Measurements from ENCODE around the gene GRIN2D. TPM values are rescaled to one million over a fixed set of nuclear protein-coding genes. Genes with fewer than 3 reads are reported as not detected.

Gene GRIN2D
- total and polyA plus RNA-seq, 4 donors = 2.6 to 32.0 (median 18.6) TPM

DNA sequence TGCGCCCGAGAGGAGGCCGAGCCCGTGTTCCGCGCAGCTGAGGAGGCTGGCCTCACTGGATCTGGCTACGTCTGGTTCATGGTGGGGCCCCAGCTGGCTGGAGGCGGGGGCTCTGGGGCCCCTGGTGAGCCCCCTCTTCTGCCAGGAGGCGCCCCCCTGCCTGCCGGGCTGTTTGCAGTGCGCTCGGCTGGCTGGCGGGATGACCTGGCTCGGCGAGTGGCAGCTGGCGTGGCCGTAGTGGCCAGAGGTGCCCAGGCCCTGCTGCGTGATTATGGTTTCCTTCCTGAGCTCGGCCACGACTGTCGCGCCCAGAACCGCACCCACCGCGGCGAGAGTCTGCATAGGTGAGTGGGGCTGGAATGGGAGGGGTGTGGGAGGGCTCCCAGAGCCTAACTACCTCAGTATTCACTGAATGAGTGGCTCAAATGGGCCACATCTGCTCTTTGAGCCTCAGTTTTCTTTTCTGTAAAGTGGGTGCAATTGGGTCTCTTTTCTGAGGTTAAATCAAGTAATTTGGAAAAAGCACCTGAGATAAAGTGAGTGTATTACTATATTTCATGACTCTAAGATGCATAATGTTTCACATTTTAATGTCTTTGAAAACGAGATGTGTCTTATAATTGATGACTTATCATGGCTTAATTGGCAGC lies 11.7 kb downstream of the GRIN2D start:
- Histone ChIP-seq H3K27ac (ENCODE audit: low read depth, low read length) (no peak overlapping the region), H3K9me3 (ENCODE audit: control insufficient read depth, insufficient read depth, low read length) (no peaks in the 10 kb centered on the region), H3K36me3 (ENCODE audit: control insufficient read depth, insufficient read depth, low read length) (peaks cover 10% of the 10 kb centered on the region), H3K4me3 (ENCODE audit: low read depth, low read length) (no peak overlapping the region), H3K27me3 (ENCODE audit: control insufficient read depth, insufficient read depth, low read length) (no peaks in the 10 kb centered on the region), H3K4me1 (ENCODE audit: control insufficient read depth, insufficient read depth, low read length) (peaks cover 6% of the 10 kb centered on the region)
- WGBS (ENCODE audit: insufficient coverage) = 92% methylated on average over 22 of the region's 27 CpGs
- DNase-seq (ENCODE audit: low read depth in 4 of 6, low spot score in 6 of 6) = no peak

DNA sequence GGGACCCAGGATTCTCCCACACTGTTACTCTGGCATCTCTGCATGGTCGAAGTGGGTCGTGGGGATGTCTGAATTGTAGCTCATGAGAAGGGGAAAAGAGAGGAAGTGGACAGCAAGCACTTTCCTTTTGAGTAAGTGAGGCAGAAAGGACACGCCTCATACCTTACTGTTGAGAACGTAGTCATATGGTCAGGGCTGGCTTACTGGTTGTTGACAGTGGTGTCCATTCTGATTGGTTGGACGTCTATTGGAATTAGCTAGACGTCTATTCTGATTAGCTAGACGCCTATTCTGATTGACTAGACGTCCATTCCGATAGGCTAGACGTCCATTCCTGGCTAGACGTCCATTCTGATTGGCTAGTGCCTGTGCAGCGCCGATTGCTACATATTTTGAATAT lies 12.4 kb downstream of the GRIN2D start:
- no peak overlapping the region for H3K4me3 ChIP-seq (ENCODE audit: low read depth, low read length)
- WGBS (ENCODE audit: insufficient coverage) = 87% methylated on average over 13 of the region's 13 CpGs
- DNase-seq (ENCODE audit: low read depth in 4 of 6, low spot score in 6 of 6) = no peak
- H3K9me3 ChIP-seq (ENCODE audit: control insufficient read depth, insufficient read depth, low read length) = no peaks in the 10 kb centered on the region
- peaks cover under 1% of the 10 kb centered on the region for H3K4me1 ChIP-seq (ENCODE audit: control insufficient read depth, insufficient read depth, low read length)
- no peaks in the 10 kb centered on the region for H3K27me3 ChIP-seq (ENCODE audit: control insufficient read depth, insufficient read depth, low read length)
- no peak overlapping the region for H3K27ac ChIP-seq (ENCODE audit: low read depth, low read length)
- H3K36me3 ChIP-seq (ENCODE audit: control insufficient read depth, insufficient read depth, low read length) = peaks cover 8% of the 10 kb centered on the region

DNA sequence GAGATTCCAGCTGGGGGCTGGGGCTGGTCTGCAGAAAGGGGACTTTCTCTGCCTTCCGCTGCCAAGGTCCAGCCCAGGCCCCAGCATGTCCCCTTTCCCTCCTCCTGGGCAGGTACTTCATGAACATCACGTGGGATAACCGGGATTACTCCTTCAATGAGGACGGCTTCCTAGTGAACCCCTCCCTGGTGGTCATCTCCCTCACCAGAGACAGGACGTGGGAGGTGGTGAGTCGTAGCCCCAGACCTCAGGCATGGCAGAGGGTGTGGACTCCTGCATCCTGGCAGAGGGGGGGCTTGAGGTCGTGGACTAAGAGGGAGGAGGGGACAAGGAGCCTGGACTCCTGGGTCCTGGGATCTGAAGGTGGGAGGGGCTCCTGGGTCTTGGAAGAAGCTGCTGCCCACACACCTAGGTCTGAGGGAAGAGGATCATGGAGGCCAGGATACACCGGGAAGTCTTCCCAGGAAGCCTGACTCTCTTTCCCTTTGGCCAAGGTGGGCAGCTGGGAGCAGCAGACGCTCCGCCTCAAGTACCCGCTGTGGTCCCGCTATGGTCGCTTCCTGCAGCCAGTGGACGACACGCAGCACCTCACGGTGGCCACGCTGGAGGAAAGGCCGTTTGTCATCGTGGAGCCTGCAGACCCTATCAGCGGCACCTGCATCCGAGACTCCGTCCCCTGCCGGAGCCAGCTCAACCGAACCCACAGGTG lies 20.6 kb downstream of the GRIN2D start:
- Histone ChIP-seq H3K4me1 (ENCODE audit: control insufficient read depth, insufficient read depth, low read length) (peaks cover 7% of the 10 kb centered on the region), H3K27ac (ENCODE audit: low read depth, low read length) (no peak overlapping the region), H3K9me3 (ENCODE audit: control insufficient read depth, insufficient read depth, low read length) (no peaks in the 10 kb centered on the region), H3K36me3 (ENCODE audit: control insufficient read depth, insufficient read depth, low read length) (peaks cover 25% of the 10 kb centered on the region), H3K27me3 (ENCODE audit: control insufficient read depth, insufficient read depth, low read length) (peaks cover 6% of the 10 kb centered on the region), H3K4me3 (ENCODE audit: low read depth, low read length) (no peak overlapping the region)
- DNase-seq (ENCODE audit: low read depth in 4 of 6, low spot score in 6 of 6) = no peak
- 45% methylated on average over 21 of the region's 24 CpGs for WGBS (ENCODE audit: insufficient coverage)

DNA sequence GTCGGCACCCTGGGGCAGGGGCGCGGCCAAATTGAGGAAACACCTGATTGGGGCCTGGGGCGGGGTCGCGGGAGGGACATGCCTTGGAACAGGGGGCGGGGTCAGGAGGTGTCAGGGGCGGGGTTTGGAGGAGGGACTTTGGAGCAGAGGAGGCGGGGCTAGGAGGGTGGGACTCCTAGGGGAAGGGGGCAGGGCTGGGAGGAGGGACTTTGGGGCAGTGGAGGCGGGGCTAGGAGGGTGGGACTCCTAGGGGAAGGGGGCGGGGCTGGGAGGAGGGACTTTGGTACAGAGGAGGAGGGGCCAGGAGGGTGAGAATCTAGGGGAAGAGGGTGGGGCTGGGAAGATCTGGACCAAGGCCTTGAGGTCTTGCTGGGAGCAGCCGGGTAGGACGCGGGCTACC lies 21.9 kb downstream of the GRIN2D start:
- Histone ChIP-seq H3K27ac (ENCODE audit: low read depth, low read length) (no peak overlapping the region), H3K9me3 (ENCODE audit: control insufficient read depth, insufficient read depth, low read length) (no peaks in the 10 kb centered on the region), H3K4me1 (ENCODE audit: control insufficient read depth, insufficient read depth, low read length) (peaks cover 7% of the 10 kb centered on the region), H3K27me3 (ENCODE audit: control insufficient read depth, insufficient read depth, low read length) (peaks cover 6% of the 10 kb centered on the region), H3K4me3 (ENCODE audit: low read depth, low read length) (no peak overlapping the region), H3K36me3 (ENCODE audit: control insufficient read depth, insufficient read depth, low read length) (peaks cover 36% of the 10 kb centered on the region)
- peak in 2 of 6 donors; percentile 38 to 52 for DNase-seq (ENCODE audit: low read depth in 4 of 6, low spot score in 6 of 6)
- WGBS (ENCODE audit: insufficient coverage) = 31% methylated on average over 12 of the region's 14 CpGs

DNA sequence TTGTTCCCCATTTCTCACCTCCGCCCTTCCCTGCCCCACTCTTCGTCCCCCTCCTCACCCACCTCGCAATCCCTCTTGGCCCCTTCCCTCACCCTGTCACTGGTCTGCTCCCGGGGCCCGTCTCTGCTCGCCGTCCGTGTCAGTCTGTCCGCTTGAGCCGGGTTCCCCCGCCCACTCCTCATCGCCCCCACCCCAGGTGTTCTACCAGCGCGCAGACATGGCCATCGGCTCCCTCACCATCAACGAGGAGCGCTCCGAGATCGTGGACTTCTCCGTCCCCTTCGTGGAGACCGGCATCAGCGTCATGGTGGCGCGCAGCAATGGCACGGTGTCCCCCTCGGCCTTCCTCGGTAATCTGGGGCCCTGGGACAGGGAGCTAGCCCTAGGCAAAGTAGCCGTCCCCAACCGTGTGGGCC lies 22.3 kb downstream of the GRIN2D start:
- H3K27me3 ChIP-seq (ENCODE audit: control insufficient read depth, insufficient read depth, low read length) = peaks cover 6% of the 10 kb centered on the region
- H3K36me3 ChIP-seq (ENCODE audit: control insufficient read depth, insufficient read depth, low read length) = peaks cover 37% of the 10 kb centered on the region
- H3K27ac ChIP-seq (ENCODE audit: low read depth, low read length) = no peak overlapping the region
- H3K9me3 ChIP-seq (ENCODE audit: control insufficient read depth, insufficient read depth, low read length) = no peaks in the 10 kb centered on the region
- H3K4me3 ChIP-seq (ENCODE audit: low read depth, low read length) = no peak overlapping the region
- WGBS (ENCODE audit: insufficient coverage) = 38% methylated on average over 30 of the region's 30 CpGs
- DNase-seq (ENCODE audit: low read depth in 4 of 6, low spot score in 6 of 6) = no peak
- peaks cover 7% of the 10 kb centered on the region for H3K4me1 ChIP-seq (ENCODE audit: control insufficient read depth, insufficient read depth, low read length)

GRCh38 chr19:48417421-48417820 lies 24.0 kb downstream of the GRIN2D start:
- Histone ChIP-seq H3K4me3 (ENCODE audit: low read depth, low read length) (no peak overlapping the region), H3K36me3 (ENCODE audit: control insufficient read depth, insufficient read depth, low read length) (peaks cover 46% of the 10 kb centered on the region), H3K9me3 (ENCODE audit: control insufficient read depth, insufficient read depth, low read length) (no peaks in the 10 kb centered on the region), H3K27me3 (ENCODE audit: control insufficient read depth, insufficient read depth, low read length) (peaks cover 6% of the 10 kb centered on the region), H3K27ac (ENCODE audit: low read depth, low read length) (no peak overlapping the region), H3K4me1 (ENCODE audit: control insufficient read depth, insufficient read depth, low read length) (peaks cover 7% of the 10 kb centered on the region)
- WGBS (ENCODE audit: insufficient coverage) = 73% methylated on average over 7 of the region's 7 CpGs
- no peak for DNase-seq (ENCODE audit: low read depth in 4 of 6, low spot score in 6 of 6)

- H3K4me3 ChIP-seq (ENCODE audit: low read depth, low read length) = no peak overlapping the region
- H3K27me3 ChIP-seq (ENCODE audit: control insufficient read depth, insufficient read depth, low read length) = peaks cover 6% of the 10 kb centered on the region
- peaks cover 7% of the 10 kb centered on the region for H3K4me1 ChIP-seq (ENCODE audit: control insufficient read depth, insufficient read depth, low read length)
- H3K9me3 ChIP-seq (ENCODE audit: control insufficient read depth, insufficient read depth, low read length) = no peaks in the 10 kb centered on the region
- WGBS (ENCODE audit: insufficient coverage) = 76% methylated on average over 6 of the region's 6 CpGs
- no peak overlapping the region for H3K27ac ChIP-seq (ENCODE audit: low read depth, low read length)
- DNase-seq (ENCODE audit: low read depth in 4 of 6, low spot score in 6 of 6) = no peak
- peaks cover 53% of the 10 kb centered on the region for H3K36me3 ChIP-seq (ENCODE audit: control insufficient read depth, insufficient read depth, low read length)
Observed at GRCh38 chr19:48418317-48419064, 25.0 kb downstream of the GRIN2D start.

- Histone ChIP-seq H3K9me3 (ENCODE audit: control insufficient read depth, insufficient read depth, low read length) (no peaks in the 10 kb centered on the region), H3K27ac (ENCODE audit: low read depth, low read length) (no peak overlapping the region), H3K36me3 (ENCODE audit: control insufficient read depth, insufficient read depth, low read length) (peaks cover 55% of the 10 kb centered on the region), H3K27me3 (ENCODE audit: control insufficient read depth, insufficient read depth, low read length) (peaks cover 6% of the 10 kb centered on the region), H3K4me1 (ENCODE audit: control insufficient read depth, insufficient read depth, low read length) (peaks cover 6% of the 10 kb centered on the region), H3K4me3 (ENCODE audit: low read depth, low read length) (no peak overlapping the region)
- 64% methylated on average over 24 of the region's 31 CpGs for WGBS (ENCODE audit: insufficient coverage)
- DNase-seq (ENCODE audit: low read depth in 4 of 6, low spot score in 6 of 6) = peak in 2 of 6 donors; percentile 67 to 78
Observed at GRCh38 chr19:48419158-48419920, 25.9 kb downstream of the GRIN2D start.

DNA sequence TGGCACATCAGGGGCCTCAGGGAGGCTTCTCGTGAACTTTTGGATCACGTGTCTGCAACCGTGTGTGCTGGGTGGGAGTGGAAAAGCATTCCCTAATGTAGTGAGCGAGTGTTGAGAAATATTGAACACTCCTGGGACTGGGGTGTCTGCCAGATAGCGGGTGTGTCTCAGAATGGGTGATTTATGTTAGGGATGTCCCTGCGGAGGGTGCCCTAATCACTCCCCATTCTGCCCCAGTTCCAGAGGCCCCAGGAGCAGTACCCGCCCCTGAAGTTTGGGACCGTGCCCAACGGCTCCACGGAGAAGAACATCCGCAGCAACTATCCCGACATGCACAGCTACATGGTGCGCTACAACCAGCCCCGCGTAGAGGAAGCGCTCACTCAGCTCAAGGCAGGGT lies 28.1 kb downstream of the GRIN2D start:
- no peak overlapping the region for H3K27ac ChIP-seq (ENCODE audit: low read depth, low read length)
- H3K4me3 ChIP-seq (ENCODE audit: low read depth, low read length) = no peak overlapping the region
- no peak for DNase-seq (ENCODE audit: low read depth in 4 of 6, low spot score in 6 of 6)
- H3K36me3 ChIP-seq (ENCODE audit: control insufficient read depth, insufficient read depth, low read length) = peaks cover 42% of the 10 kb centered on the region
- H3K4me1 ChIP-seq (ENCODE audit: control insufficient read depth, insufficient read depth, low read length) = no peaks in the 10 kb centered on the region
- no peaks in the 10 kb centered on the region for H3K27me3 ChIP-seq (ENCODE audit: control insufficient read depth, insufficient read depth, low read length)
- WGBS (ENCODE audit: insufficient coverage) = 71% methylated on average over 14 of the region's 16 CpGs
- H3K9me3 ChIP-seq (ENCODE audit: control insufficient read depth, insufficient read depth, low read length) = no peaks in the 10 kb centered on the region

Measured in spinal cord (tissue), 10 donors.